Body of pancreas (tissue), 4 donors: ENCODE results near the gene CDK19. TPM values are rescaled to one million over a fixed set of nuclear protein-coding genes. Genes with fewer than 3 reads are reported as not detected.

Source experiments
- ATAC-seq: fragments of 150-250 bp; one replicate; pipeline ENCODE4 v1.9.1; 2016
- DNase-seq, 4 donors: peaks; one replicate each; pipeline ENCODE4 v3.0.0-alpha.2; 2019
- H3K27ac ChIP-seq, 4 donors: fragments of 200-600 bp; sonication (generic); 1 replicate in 3 of 4; 2 replicates in 1 of 4; pipeline versions ENCODE4 v1.5.1 to v1.6.1; 2016 to 2019; ENCODE audit warnings: mild to moderate bottlenecking in 1 of 4, mixed read lengths in 1 of 4, moderate library complexity in 1 of 4
- H3K27me3 ChIP-seq, 2 donors: fragments of 200-600 bp; sonication (generic); one replicate each; pipeline ENCODE4 v1.6.0; 2016; ENCODE audit warnings: mild to moderate bottlenecking in 1 of 2
- H3K36me3 ChIP-seq, 2 donors: fragments of 200-600 bp; sonication (generic); replicated peaks in 1 of 2; 2 replicates each; pipeline ENCODE4 v1.5.1; 2016; ENCODE audit warnings: low read depth in 2 of 2; ENCODE audit not compliant: insufficient read depth in 1 of 2
- H3K4me1 ChIP-seq: fragments of 200-600 bp; sonication (generic); one replicate; pipeline ENCODE4 v1.6.0; 2016
- H3K4me3 ChIP-seq, 2 donors: fragments of 200-600 bp; sonication (generic); 1 replicate in 1 of 2; 2 replicates in 1 of 2; pipeline ENCODE4 v1.5.1; 2016 to 2019
- H3K9me3 ChIP-seq, 3 donors: fragments of 200-600 bp; sonication (generic); 1 replicate in 2 of 3; 2 replicates in 1 of 3; pipeline ENCODE4 v1.5.1; 2016
- POLR2A ChIP-seq, 3 donors: fragments of 450-650 bp; IDR thresholded peaks; one replicate each; pipeline ENCODE4 v1.6.1; 2016; ENCODE audit warnings: antibody characterized with exemption in 3 of 3, mild to moderate bottlenecking in 2 of 3
- WGBS, 2 donors: methylation state at CpG; one replicate each; pipeline ENCODE4 v1.1.5; 2017; 5-methylcytosine and 5-hydroxymethylcytosine counted together
- intact Hi-C: fragments of 100-400 bp; cut with DNase I; formaldehyde crosslinking; loops from one replicate; pipeline ENCODE4 v1.15.1; 2023
- total RNA-seq, 2 donors: library from RNA; depleted of rRNA; stranded (reverse); fragments of >200 nt; gene quantifications; one replicate each; pipeline ENCODE4 v1.1.0, GENCODE V29; 2016
- TF ChIP-seq, protein P1 (sequence below), 7 experiments: fragments of 450-650 bp in 4 of 7; fragments of 200-600 bp in 3 of 7; sonication (generic) in 3 of 7; IDR thresholded peaks; one replicate each; pipeline ENCODE4 v1.5.1; 2016 to 2019; ENCODE audit warnings: antibody characterized with exemption in 7 of 7

Gene CDK19
- total RNA-seq, 2 donors from 2014 or later, result 4.0 to 8.0 TPM

DNA sequence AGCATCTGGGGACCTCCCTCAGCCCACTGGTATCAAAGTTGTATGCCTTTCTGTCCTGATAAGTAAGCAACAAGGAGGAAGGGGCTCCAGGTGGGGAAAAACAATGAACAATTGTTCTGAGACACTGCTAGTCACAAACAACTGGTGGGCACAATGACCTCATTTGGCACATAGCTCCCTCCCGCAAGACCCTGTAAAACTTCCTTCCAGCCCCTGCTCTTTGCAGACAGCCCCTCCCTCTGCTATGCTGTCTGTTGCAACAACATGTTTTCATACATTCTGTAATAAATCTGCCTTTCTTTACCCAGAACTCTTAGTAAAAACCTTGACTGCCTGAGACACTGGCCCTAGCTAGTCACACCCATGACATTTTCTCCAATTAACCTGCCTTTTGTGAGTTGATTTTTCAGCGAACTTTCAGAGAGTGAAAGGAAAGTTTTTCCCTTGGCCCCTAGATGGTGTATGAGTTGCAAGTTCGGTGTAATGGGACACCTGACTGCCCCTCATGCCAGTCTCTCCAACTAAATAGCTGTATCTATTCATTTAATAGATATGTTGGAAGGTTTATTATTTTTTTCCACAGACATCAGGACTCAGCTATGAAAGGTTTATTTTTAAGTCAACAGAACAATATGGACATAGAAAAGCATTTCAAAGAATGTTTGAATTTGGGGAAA is 196.5 kb downstream of the CDK19 start:
- Histone ChIP-seq H3K36me3 (peaks cover 0 to 2% of the 10 kb centered on the region in 2 donors), H3K9me3 (no peaks in the 10 kb centered on the region), H3K27ac (no peak overlapping the region), H3K4me3 (no peak overlapping the region), H3K4me1 (no peaks in the 10 kb centered on the region), H3K27me3 (no peaks in the 10 kb centered on the region)
- DNase-seq (no peak), ATAC-seq (no peak)
- TF ChIP-seq, protein P1, sequence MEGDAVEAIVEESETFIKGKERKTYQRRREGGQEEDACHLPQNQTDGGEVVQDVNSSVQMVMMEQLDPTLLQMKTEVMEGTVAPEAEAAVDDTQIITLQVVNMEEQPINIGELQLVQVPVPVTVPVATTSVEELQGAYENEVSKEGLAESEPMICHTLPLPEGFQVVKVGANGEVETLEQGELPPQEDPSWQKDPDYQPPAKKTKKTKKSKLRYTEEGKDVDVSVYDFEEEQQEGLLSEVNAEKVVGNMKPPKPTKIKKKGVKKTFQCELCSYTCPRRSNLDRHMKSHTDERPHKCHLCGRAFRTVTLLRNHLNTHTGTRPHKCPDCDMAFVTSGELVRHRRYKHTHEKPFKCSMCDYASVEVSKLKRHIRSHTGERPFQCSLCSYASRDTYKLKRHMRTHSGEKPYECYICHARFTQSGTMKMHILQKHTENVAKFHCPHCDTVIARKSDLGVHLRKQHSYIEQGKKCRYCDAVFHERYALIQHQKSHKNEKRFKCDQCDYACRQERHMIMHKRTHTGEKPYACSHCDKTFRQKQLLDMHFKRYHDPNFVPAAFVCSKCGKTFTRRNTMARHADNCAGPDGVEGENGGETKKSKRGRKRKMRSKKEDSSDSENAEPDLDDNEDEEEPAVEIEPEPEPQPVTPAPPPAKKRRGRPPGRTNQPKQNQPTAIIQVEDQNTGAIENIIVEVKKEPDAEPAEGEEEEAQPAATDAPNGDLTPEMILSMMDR (IDR thresholded peaks at IDR 0.05), result peak in 4 of 7 experiments; percentile 20 to 41 (median 20)
- no peak for TF ChIP-seq POLR2A (IDR thresholded peaks at IDR 0.05)
- intact Hi-C loops, result no loop called here
- 39 to 57% methylated on average over 3 of the region's 3 CpGs for WGBS, 2 donors

DNA sequence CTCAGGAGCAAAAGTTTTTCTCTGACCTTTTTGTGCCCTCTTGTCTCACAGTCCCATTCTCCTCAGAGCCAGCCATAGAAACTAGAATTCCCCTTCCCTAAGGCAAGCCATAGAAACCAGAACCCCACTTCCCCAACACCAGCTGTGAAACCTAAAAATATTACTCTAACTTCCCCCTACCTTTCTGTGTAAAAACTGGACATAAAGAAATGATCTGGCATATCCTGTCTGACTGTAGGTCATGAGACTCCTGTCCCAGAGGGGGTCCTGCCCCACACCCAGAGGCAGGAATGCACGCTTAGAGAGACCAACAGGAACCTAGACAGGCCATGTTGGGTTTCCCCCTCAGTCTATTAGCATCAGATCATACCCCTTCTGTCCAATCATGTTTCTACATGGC is 198.2 kb downstream of the CDK19 start:
- Histone ChIP-seq H3K36me3 (peaks cover 0 to 2% of the 10 kb centered on the region in 2 donors), H3K4me1 (no peaks in the 10 kb centered on the region), H3K9me3 (no peaks in the 10 kb centered on the region), H3K27ac (no peak overlapping the region), H3K4me3 (no peak overlapping the region), H3K27me3 (no peaks in the 10 kb centered on the region)
- intact Hi-C loops, result no loop called here
- TF ChIP-seq, protein P1 (IDR thresholded peaks at IDR 0.05), result no peak
- no peak for TF ChIP-seq POLR2A (IDR thresholded peaks at IDR 0.05)
- 64 to 88% methylated on average over 1 of the region's 1 CpG for WGBS, 2 donors
- DNase-seq, result no peak
- ATAC-seq, result no peak

DNA sequence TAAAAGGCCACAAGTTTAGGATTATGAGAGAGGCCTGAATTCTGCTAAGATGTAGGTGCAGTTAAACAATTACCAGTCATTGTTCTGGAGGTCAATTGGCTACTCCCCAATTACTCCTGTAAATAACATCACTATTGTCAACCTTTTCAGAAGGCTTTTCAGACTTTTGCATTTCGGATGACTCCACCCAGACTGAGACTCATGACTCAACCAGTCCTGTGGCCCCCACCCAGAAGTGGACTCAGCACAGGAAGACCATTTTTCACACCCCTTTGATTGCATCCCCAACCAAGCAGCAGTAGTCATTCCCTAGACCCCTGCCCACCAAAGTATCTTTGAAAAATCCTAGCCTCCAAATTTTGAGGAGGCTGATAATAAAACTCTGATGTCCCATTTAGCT is 199.5 kb downstream of the CDK19 start:
- TF ChIP-seq POLR2A (IDR thresholded peaks at IDR 0.05), result no peak
- TF ChIP-seq, protein P1 (IDR thresholded peaks at IDR 0.05), result no peak
- WGBS, 2 donors, result 72 to 93% methylated on average over 1 of the region's 1 CpG
- no peak overlapping the region for H3K27ac ChIP-seq
- intact Hi-C loops, result no loop called here
- no peak overlapping the region for H3K4me3 ChIP-seq
- H3K4me1 ChIP-seq, result no peaks in the 10 kb centered on the region
- H3K27me3 ChIP-seq, result no peaks in the 10 kb centered on the region
- ATAC-seq, result no peak
- H3K9me3 ChIP-seq, result no peaks in the 10 kb centered on the region
- DNase-seq, result no peak
- H3K36me3 ChIP-seq, result peaks cover 0 to 2% of the 10 kb centered on the region in 2 donors

DNA sequence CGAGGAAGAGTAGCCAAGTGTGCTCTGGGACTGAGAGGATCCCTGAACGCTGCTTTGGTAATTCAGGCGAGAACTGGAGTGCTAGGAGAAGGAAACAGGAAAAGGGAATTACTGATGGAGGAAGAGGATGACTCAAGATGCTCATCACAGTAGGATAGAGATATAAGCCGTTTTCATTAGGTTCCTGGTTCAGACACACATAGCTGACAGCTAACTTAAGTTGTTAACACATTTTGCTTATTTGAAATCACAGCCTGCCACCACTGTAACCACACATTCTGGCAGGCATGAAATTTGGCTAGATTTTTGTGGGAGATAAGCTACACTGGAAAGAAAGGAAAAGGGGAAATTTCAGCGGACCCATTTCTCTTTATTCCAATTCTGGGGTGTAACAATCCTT is 200.7 kb downstream of the CDK19 start:
- Histone ChIP-seq H3K4me1 (no peaks in the 10 kb centered on the region), H3K9me3 (no peaks in the 10 kb centered on the region), H3K27ac (no peak overlapping the region), H3K27me3 (no peaks in the 10 kb centered on the region), H3K4me3 (no peak overlapping the region), H3K36me3 (peaks cover 0 to 2% of the 10 kb centered on the region in 2 donors)
- DNase-seq (no peak), ATAC-seq (no peak)
- intact Hi-C loops, result no loop called here
- 60 to 75% methylated on average over 5 of the region's 5 CpGs for WGBS, 2 donors
- TF ChIP-seq POLR2A (IDR thresholded peaks at IDR 0.05), result no peak
- TF ChIP-seq, protein P1 (IDR thresholded peaks at IDR 0.05), result no peak

DNA sequence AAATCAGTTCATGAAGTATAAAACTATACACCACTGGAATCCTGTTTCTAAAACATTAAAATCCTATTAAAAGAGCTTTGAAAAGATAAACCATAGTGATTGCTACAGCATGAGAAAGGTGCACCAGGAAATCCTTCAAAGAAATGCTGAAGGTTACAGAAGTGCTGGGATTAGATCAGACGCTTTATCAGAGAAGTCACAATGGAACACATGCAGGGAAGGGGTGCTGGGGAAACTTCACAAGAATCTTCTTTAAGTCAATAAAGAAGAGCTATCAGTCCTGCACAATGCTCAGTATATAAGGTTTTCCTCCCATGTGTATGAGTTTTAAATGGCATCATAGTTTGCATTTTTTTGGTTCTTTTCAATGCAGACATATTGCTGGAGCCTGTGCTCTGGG is 201.2 kb downstream of the CDK19 start:
- no peak overlapping the region for H3K4me3 ChIP-seq
- no peaks in the 10 kb centered on the region for H3K4me1 ChIP-seq
- H3K27me3 ChIP-seq, result no peaks in the 10 kb centered on the region
- H3K9me3 ChIP-seq, result no peaks in the 10 kb centered on the region
- 85 to 91% methylated on average over 1 of the region's 1 CpG for WGBS, 2 donors
- no peak for DNase-seq
- no peak overlapping the region for H3K27ac ChIP-seq
- H3K36me3 ChIP-seq, result peaks cover 0 to 2% of the 10 kb centered on the region in 2 donors
- intact Hi-C loops, result no loop called here
- ATAC-seq, result no peak
- TF ChIP-seq, protein P1 (IDR thresholded peaks at IDR 0.05), result no peak
